IMR-90 (cell line): Measurements from ENCODE around the gene CINP. TPM values are rescaled to one million over a fixed set of nuclear protein-coding genes. Genes with fewer than 3 reads are reported as not detected.

Experiments
- ATAC-seq: fragments of 200-7000 bp; cut with Tn5 transposase; 2 replicates; pipeline ENCODE4 v1.9.1; 2020; ENCODE audit warnings: low read depth, mild to moderate bottlenecking, moderate library complexity
- BruUV-seq: library from RNA; stranded (reverse); fragments of 400-500 nt; replicated peaks from 2 replicates; lab custom pipeline; 2021; lab: Mats Ljungman, UMichigan
- CTCF ChIA-PET: fragments of 300-600 bp; formaldehyde crosslinking; extraction: SDS; loops from one replicate; lab custom pipeline; 2021; ENCODE audit warnings: antibody characterized with exemption; lab: Yijun Ruan, JAX
- POLR2A ChIA-PET: fragments of 300-600 bp; sonication (Branson Sonifier 250); formaldehyde crosslinking; loops from one replicate; lab custom pipeline; 2022; ENCODE audit warnings: antibody characterized with exemption; ENCODE audit not compliant: unreplicated experiment; lab: Charles Lee
- DNase-seq: peaks from one replicate; pipeline ENCODE4 v3.0.0; 2013
- H2AFZ ChIP-seq: replicated peaks from 2 replicates; pipeline ENCODE3; 2013; ENCODE audit warnings: low read length, mild to moderate bottlenecking; ENCODE audit not compliant: poor library complexity
- H2AK5ac ChIP-seq: 2 replicates; pipeline ENCODE4 v1.6.1; 2013; ENCODE audit warnings: low read depth, low read length, inconsistent platforms
- H2AK9ac ChIP-seq: replicated peaks from 2 replicates; pipeline ENCODE3; 2013; ENCODE audit warnings: mild to moderate bottlenecking, low read depth, low read length, moderate library complexity; ENCODE audit not compliant: poor library complexity
- H2BK120ac ChIP-seq: 2 replicates; pipeline ENCODE4 v1.6.1; 2013; ENCODE audit warnings: low read depth, low read length, inconsistent platforms
- H2BK15ac ChIP-seq: 3 replicates; pipeline ENCODE4 v1.6.1; 2013; ENCODE audit warnings: low read depth, low read length, inconsistent platforms
- H2BK20ac ChIP-seq: 2 replicates; pipeline ENCODE4 v1.6.1; 2013; ENCODE audit warnings: low read depth, mild to moderate bottlenecking, inconsistent platforms, low read length, moderate library complexity
- H2BK5ac ChIP-seq: 2 replicates; pipeline ENCODE4 v1.6.1; 2013; ENCODE audit warnings: mild to moderate bottlenecking, low read depth, low read length, inconsistent platforms; ENCODE audit not compliant: poor library complexity, severe bottlenecking
- H3K14ac ChIP-seq: replicated peaks from 2 replicates; pipeline ENCODE4 v1.6.1; 2013; ENCODE audit warnings: low read depth, low read length, inconsistent platforms
- H3K18ac ChIP-seq: 2 replicates; pipeline ENCODE4 v1.6.1; 2013; ENCODE audit warnings: low read depth, low read length, control low read depth
- H3K23ac ChIP-seq: 2 replicates; pipeline ENCODE4 v1.6.1; 2013; ENCODE audit warnings: low read depth, low read length, inconsistent platforms
- H3K27ac ChIP-seq: 2 replicates; pipeline ENCODE4 v1.5.1; 2013; ENCODE audit warnings: mild to moderate bottlenecking, control low read depth, low read length; ENCODE audit not compliant: insufficient read depth
- H3K27me3 ChIP-seq: 2 replicates; pipeline ENCODE4 v1.6.1; 2013; ENCODE audit warnings: low read length; ENCODE audit not compliant: control insufficient read depth, insufficient read depth
- H3K36me3 ChIP-seq: 2 replicates; pipeline ENCODE4 v1.6.1; 2013; ENCODE audit warnings: low read length, mixed read lengths; ENCODE audit not compliant: control insufficient read depth, insufficient read depth
- H3K4ac ChIP-seq: 2 replicates; pipeline ENCODE4 v1.6.1; 2013; ENCODE audit warnings: low read depth, low read length, inconsistent platforms
- H3K4me1 ChIP-seq: 2 replicates; pipeline ENCODE4 v1.6.1; 2013; ENCODE audit warnings: low read length, mixed read lengths; ENCODE audit not compliant: control insufficient read depth, insufficient read depth
- H3K4me2 ChIP-seq: 2 replicates; pipeline ENCODE4 v1.6.1; 2013; ENCODE audit warnings: low read depth, mild to moderate bottlenecking, control low read depth, low read length, moderate library complexity
- H3K4me3 ChIP-seq: 2 replicates; pipeline ENCODE4 v1.5.1; 2013; ENCODE audit warnings: low read depth, mild to moderate bottlenecking, control low read depth, low read length, moderate library complexity; ENCODE audit not compliant: insufficient read depth
- H3K56ac ChIP-seq: 2 replicates; pipeline ENCODE4 v1.6.1; 2013; ENCODE audit warnings: low read length, inconsistent platforms; ENCODE audit not compliant: insufficient read depth; ENCODE audit errors: extremely low read depth
- H3K79me1 ChIP-seq, 2 experiments: 2 replicates each; pipeline ENCODE4 v1.6.1; 2013; ENCODE audit warnings: low read length in 2 of 2, inconsistent platforms in 1 of 2, low read depth in 1 of 2
- H3K9ac ChIP-seq: 2 replicates; pipeline ENCODE4 v1.6.1; 2013; ENCODE audit warnings: low read depth, low read length, control low read depth
- H3K9me1 ChIP-seq: 2 replicates; pipeline ENCODE4 v1.6.1; 2013; ENCODE audit warnings: low read length, inconsistent platforms; ENCODE audit not compliant: insufficient read depth
- H3K9me3 ChIP-seq: 2 replicates; pipeline ENCODE4 v1.6.1; 2013; ENCODE audit warnings: low read length; ENCODE audit not compliant: control insufficient read depth, insufficient read depth
- H4K20me1 ChIP-seq: 2 replicates; pipeline ENCODE4 v1.6.1; 2013; ENCODE audit warnings: low read length, inconsistent platforms; ENCODE audit not compliant: insufficient read depth
- H4K5ac ChIP-seq: 2 replicates; pipeline ENCODE4 v1.6.1; 2013; ENCODE audit warnings: mild to moderate bottlenecking, low read depth, low read length, control low read depth
- H4K8ac ChIP-seq, 2 experiments: 2 replicates each; pipeline ENCODE4 v1.6.1; 2013; ENCODE audit warnings: low read depth in 2 of 2, low read length in 2 of 2, control low read depth in 1 of 2, inconsistent platforms in 1 of 2
- H4K91ac ChIP-seq: 2 replicates; pipeline ENCODE4 v1.6.1; 2013; ENCODE audit warnings: low read depth, low read length, inconsistent platforms; ENCODE audit not compliant: insufficient read depth
- BHLHE40 ChIP-seq: fragments of 150-350 bp; IDR thresholded peaks from 2 replicates; pipeline ENCODE4 v1.6.1; 2016; ENCODE audit warnings: mild to moderate bottlenecking, low read depth, low read length
- CEBPB ChIP-seq: IDR thresholded peaks from 2 replicates; pipeline ENCODE4 v1.6.1; 2012; ENCODE audit warnings: low read depth, low read length, improper control_type of control experiment
- CHD1 ChIP-seq: IDR thresholded peaks from 2 replicates; pipeline ENCODE4 v1.6.1; 2012; ENCODE audit warnings: low read depth, low read length, improper control_type of control experiment
- CTCF ChIP-seq: conservative IDR thresholded peaks from 2 replicates; pipeline ENCODE4 v1.5.1; 2012; ENCODE audit warnings: mild to moderate bottlenecking, low read depth, low read length, improper control_type of control experiment
- FOS ChIP-seq: fragments of 150-350 bp; IDR thresholded peaks from 2 replicates; pipeline ENCODE4 v1.6.1; 2016; ENCODE audit warnings: low read depth, low read length
- MAFK ChIP-seq: IDR thresholded peaks from 2 replicates; pipeline ENCODE4 v1.6.1; 2012; ENCODE audit warnings: low read depth, low read length, improper control_type of control experiment
- MAZ ChIP-seq: IDR thresholded peaks from 2 replicates; pipeline ENCODE4 v1.6.1; 2012; ENCODE audit warnings: low read depth, mild to moderate bottlenecking, low read length, improper control_type of control experiment, moderate library complexity, borderline replicate concordance
- MXI1 ChIP-seq: IDR thresholded peaks from 2 replicates; pipeline ENCODE4 v1.6.1; 2012; ENCODE audit warnings: low read depth, mild to moderate bottlenecking, low read length, moderate library complexity, borderline replicate concordance
- NFE2L2 ChIP-seq: fragments of 150-350 bp; IDR thresholded peaks from 2 replicates; pipeline ENCODE4 v1.6.1; 2016; ENCODE audit warnings: low read depth, mild to moderate bottlenecking, low read length
- POLR2A ChIP-seq: IDR thresholded peaks from 2 replicates; pipeline ENCODE4 v1.6.1; 2012; ENCODE audit warnings: mild to moderate bottlenecking, low read depth, low read length
- RAD21 ChIP-seq: IDR thresholded peaks from 2 replicates; pipeline ENCODE4 v1.6.1; 2012; ENCODE audit warnings: low read length, improper control_type of control experiment
- RCOR1 ChIP-seq: IDR thresholded peaks from 2 replicates; pipeline ENCODE4 v1.6.1; 2012; ENCODE audit warnings: mild to moderate bottlenecking, low read length, improper control_type of control experiment; ENCODE audit not compliant: insufficient replicate concordance
- RFX5 ChIP-seq: IDR thresholded peaks from 2 replicates; pipeline ENCODE4 v1.8.0; 2012; ENCODE audit warnings: low read depth, mild to moderate bottlenecking, low read length, moderate library complexity
- SMC3 ChIP-seq: fragments of 150-350 bp; IDR thresholded peaks from 2 replicates; pipeline ENCODE4 v1.6.1; 2016; ENCODE audit warnings: low read depth, mild to moderate bottlenecking, antibody characterized with exemption, low read length, moderate library complexity
- whole genome bisulfite sequencing, 2 experiments: methylation state at CpG; one replicate each; pipeline versions ENCODE4 v1.1.5 to v1.1.7; 2013; ENCODE audit warnings: missing lambda C conversion rate in 2 of 2; ENCODE audit not compliant: insufficient read length in 1 of 2; ENCODE audit errors: extremely low coverage in 2 of 2; 5-methylcytosine and 5-hydroxymethylcytosine counted together
- dilution Hi-C: fragments of 300-500 bp; cut with HindIII; formaldehyde crosslinking; loops from one replicate; pipeline ENCODE4 v1.14.3; 2018; ENCODE audit warnings: low sequenced_read_pairs; ENCODE audit not compliant: unreplicated experiment
- in situ Hi-C: fragments of 300-500 bp; cut with MboI; formaldehyde crosslinking; loops from 3 replicates; pipeline ENCODE4 v1.14.3; 2019; ENCODE audit warnings: low sequenced_read_pairs, inconsistent platforms, mixed read lengths
- intact Hi-C: fragments of 100-400 bp; cut with micrococcal nuclease; formaldehyde crosslinking; loops from 2 replicates; pipeline ENCODE4 v1.10.0; 2022
- polyA plus RNA-seq, 3 experiments: library from polyadenylated mRNA; depleted of rRNA; stranded (reverse); fragments of >200 nt; gene quantifications; 2 replicates each; pipeline ENCODE4 v1.2.3, GENCODE V29; 2012; ENCODE audit warnings: low replicate concordance in 1 of 3
- total RNA-seq: library from RNA; depleted of rRNA; stranded (reverse); fragments of >200 nt; gene quantifications from 2 replicates; pipeline ENCODE4 v1.2.3, GENCODE V29; 2012
- TF ChIP-seq, protein P1 (sequence below): fragments of 150-350 bp; IDR thresholded peaks from 2 replicates; pipeline ENCODE4 v1.6.1; 2017; ENCODE audit warnings: mild to moderate bottlenecking, antibody characterized with exemption, low read length, low read depth
- TF ChIP-seq, protein P2 (sequence below): fragments of 150-350 bp; IDR thresholded peaks from 2 replicates; pipeline ENCODE4 v1.6.1; 2016; ENCODE audit warnings: low read depth, mild to moderate bottlenecking, low read length, moderate library complexity, borderline replicate concordance

CINP gene
- total and polyA plus RNA-seq, 2 of the 4 experiments (the other 2 are of a cell fraction), result 41.9 to 56.4 TPM

- Histone ChIP-seq H3K9ac (no peak overlapping the region), H3K27me3 (no peaks in the 10 kb centered on the region), H2BK5ac (no peak overlapping the region), H4K91ac (no peak overlapping the region), H3K4ac (no peak overlapping the region), H3K79me1 (peaks cover 10 to 30% of the 10 kb centered on the region in 2 experiments; a peak in 3 of 4 replicates), H4K5ac (no peak overlapping the region), H3K18ac (no peak overlapping the region), H4K20me1 (no peaks in the 10 kb centered on the region; the same call in 1 of the 2 replicates), H3K14ac (no peak overlapping the region), H3K23ac (no peak overlapping the region), H3K56ac (no peak overlapping the region), H2AFZ (no peak overlapping the region), H3K27ac (no peak overlapping the region), H2BK120ac (no peak overlapping the region), H3K4me1 (peaks cover 10% of the 10 kb centered on the region), H2AK5ac (no peak overlapping the region), H3K9me3 (no peaks in the 10 kb centered on the region; the same call in 1 of the 2 replicates), H2BK20ac (no peak overlapping the region), H3K4me2 (no peak overlapping the region), H2AK9ac (no peak overlapping the region), H3K4me3 (no peak overlapping the region), H2BK15ac (no peak overlapping the region), H4K8ac (no peak overlapping the region), H3K9me1 (0 out of 2 replicates have a peak, but pooled peaks cover 2% of the 10 kb centered on the region), H3K36me3 (peaks cover 3% of the 10 kb centered on the region; the same call in 1 of the 2 replicates)
- no TSS peak for BruUV-seq
- dilution Hi-C loops (no loop called here), in situ Hi-C loops (no loop called here), intact Hi-C loops (no loop called here)
- ATAC-seq (no peak), DNase-seq (no peak)
- TF ChIP-seq SMC3 (no peak), NFE2L2 (no peak), BHLHE40 (no peak), FOS (no peak), RFX5 (no peak), CEBPB (no peak), POLR2A (no peak), MAZ (no peak), CHD1 (no peak), CTCF (no peak), MXI1 (no peak), MAFK (no peak), RAD21 (no peak), RCOR1 (no peak)
- TF ChIP-seq, protein P1, sequence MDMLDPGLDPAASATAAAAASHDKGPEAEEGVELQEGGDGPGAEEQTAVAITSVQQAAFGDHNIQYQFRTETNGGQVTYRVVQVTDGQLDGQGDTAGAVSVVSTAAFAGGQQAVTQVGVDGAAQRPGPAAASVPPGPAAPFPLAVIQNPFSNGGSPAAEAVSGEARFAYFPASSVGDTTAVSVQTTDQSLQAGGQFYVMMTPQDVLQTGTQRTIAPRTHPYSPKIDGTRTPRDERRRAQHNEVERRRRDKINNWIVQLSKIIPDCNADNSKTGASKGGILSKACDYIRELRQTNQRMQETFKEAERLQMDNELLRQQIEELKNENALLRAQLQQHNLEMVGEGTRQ, result no peak
- TF ChIP-seq, protein P2, sequence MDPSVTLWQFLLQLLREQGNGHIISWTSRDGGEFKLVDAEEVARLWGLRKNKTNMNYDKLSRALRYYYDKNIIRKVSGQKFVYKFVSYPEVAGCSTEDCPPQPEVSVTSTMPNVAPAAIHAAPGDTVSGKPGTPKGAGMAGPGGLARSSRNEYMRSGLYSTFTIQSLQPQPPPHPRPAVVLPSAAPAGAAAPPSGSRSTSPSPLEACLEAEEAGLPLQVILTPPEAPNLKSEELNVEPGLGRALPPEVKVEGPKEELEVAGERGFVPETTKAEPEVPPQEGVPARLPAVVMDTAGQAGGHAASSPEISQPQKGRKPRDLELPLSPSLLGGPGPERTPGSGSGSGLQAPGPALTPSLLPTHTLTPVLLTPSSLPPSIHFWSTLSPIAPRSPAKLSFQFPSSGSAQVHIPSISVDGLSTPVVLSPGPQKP, result no peak
- ChIA-PET CTCF (no interaction called here), POLR2A (no interaction called here)
- no CpG with 5 or more reads among the region's 2 CpGs for WGBS, 2 experiments
These were observed 26.6 kb upstream of the CINP start for GRCh38 chr14:102389246-102389645.
